ENCODE results near the gene SNN.

SNN gene

DNA sequence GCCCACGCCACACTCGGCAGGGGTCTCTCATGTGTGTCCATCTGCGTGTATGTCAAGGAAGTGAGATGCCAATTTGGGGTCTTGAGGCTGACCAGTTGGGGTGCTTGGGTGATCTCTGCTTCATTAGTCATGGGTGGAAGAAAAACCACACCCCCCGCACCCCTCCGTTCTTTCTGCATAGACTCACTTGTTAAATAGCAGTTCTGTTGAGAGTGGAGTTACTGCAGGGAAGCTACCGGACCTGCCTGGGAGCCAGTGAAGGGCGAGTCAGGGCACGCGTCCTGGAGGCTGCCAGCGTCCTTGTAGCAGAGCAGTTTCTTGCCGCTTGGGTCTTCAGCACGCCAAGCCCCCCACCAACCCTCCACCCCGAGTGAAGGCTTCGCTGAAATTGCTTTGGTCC lies 8.5 kb downstream of the SNN start:
- TF ChIP-seq FOXP2 (optimal IDR thresholded peaks at IDR 0.05; ENCODE audit: borderline replicate concordance, extremely low read depth, extremely low read length, insufficient read depth) (no peak), POLR2AphosphoS5 (IDR thresholded peaks at IDR 0.05; ENCODE audit: low read depth, low read length) (no peak), SIN3A (IDR thresholded peaks at IDR 0.05; ENCODE audit: borderline replicate concordance, insufficient read depth, low read length) (no peak), TAF1 (IDR thresholded peaks at IDR 0.05; ENCODE audit: borderline replicate concordance, insufficient read depth, low read length) (no peak)
- TF ChIP-seq, protein P1, sequence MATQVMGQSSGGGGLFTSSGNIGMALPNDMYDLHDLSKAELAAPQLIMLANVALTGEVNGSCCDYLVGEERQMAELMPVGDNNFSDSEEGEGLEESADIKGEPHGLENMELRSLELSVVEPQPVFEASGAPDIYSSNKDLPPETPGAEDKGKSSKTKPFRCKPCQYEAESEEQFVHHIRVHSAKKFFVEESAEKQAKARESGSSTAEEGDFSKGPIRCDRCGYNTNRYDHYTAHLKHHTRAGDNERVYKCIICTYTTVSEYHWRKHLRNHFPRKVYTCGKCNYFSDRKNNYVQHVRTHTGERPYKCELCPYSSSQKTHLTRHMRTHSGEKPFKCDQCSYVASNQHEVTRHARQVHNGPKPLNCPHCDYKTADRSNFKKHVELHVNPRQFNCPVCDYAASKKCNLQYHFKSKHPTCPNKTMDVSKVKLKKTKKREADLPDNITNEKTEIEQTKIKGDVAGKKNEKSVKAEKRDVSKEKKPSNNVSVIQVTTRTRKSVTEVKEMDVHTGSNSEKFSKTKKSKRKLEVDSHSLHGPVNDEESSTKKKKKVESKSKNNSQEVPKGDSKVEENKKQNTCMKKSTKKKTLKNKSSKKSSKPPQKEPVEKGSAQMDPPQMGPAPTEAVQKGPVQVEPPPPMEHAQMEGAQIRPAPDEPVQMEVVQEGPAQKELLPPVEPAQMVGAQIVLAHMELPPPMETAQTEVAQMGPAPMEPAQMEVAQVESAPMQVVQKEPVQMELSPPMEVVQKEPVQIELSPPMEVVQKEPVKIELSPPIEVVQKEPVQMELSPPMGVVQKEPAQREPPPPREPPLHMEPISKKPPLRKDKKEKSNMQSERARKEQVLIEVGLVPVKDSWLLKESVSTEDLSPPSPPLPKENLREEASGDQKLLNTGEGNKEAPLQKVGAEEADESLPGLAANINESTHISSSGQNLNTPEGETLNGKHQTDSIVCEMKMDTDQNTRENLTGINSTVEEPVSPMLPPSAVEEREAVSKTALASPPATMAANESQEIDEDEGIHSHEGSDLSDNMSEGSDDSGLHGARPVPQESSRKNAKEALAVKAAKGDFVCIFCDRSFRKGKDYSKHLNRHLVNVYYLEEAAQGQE (IDR thresholded peaks at IDR 0.05; ENCODE audit: insufficient read depth in 1 of 2, low read depth in 2 of 2, low read length in 2 of 2), result no peak

- TF ChIP-seq, protein P1 (IDR thresholded peaks at IDR 0.05; ENCODE audit: insufficient read depth in 1 of 2, low read depth in 2 of 2, low read length in 2 of 2), result no peak
Measured at GRCh38 chr16:11677451-11677951, 9.2 kb downstream of the SNN start.

- TF ChIP-seq, protein P1 (IDR thresholded peaks at IDR 0.05; ENCODE audit: insufficient read depth in 1 of 2, low read depth in 2 of 2, low read length in 2 of 2), result no peak
- TF ChIP-seq FOXP2 (optimal IDR thresholded peaks at IDR 0.05; ENCODE audit: borderline replicate concordance, extremely low read depth, extremely low read length, insufficient read depth) (no peak), SIN3A (IDR thresholded peaks at IDR 0.05; ENCODE audit: borderline replicate concordance, insufficient read depth, low read length) (no peak), POLR2AphosphoS5 (IDR thresholded peaks at IDR 0.05; ENCODE audit: low read depth, low read length) (no peak), TAF1 (IDR thresholded peaks at IDR 0.05; ENCODE audit: borderline replicate concordance, insufficient read depth, low read length) (no peak)
Measured at GRCh38 chr16:11677959-11678881, 10.0 kb downstream of the SNN start.

GRCh38 chr16:11679250-11679649 lies 11.0 kb downstream of the SNN start:
- TF ChIP-seq POLR2AphosphoS5 (IDR thresholded peaks at IDR 0.05; ENCODE audit: low read depth, low read length) (no peak), FOXP2 (optimal IDR thresholded peaks at IDR 0.05; ENCODE audit: borderline replicate concordance, extremely low read depth, extremely low read length, insufficient read depth) (no peak), SIN3A (IDR thresholded peaks at IDR 0.05; ENCODE audit: borderline replicate concordance, insufficient read depth, low read length) (no peak)
- TF ChIP-seq, protein P1 (IDR thresholded peaks at IDR 0.05; ENCODE audit: insufficient read depth in 1 of 2, low read depth in 2 of 2, low read length in 2 of 2), result no peak

Measured in PFSK-1 (cell line).